ENCODE data around the gene SLC38A1. TPM values are rescaled to one million over a fixed set of nuclear protein-coding genes. Genes with fewer than 3 reads are reported as not detected.

The SLC38A1 gene
- total RNA-seq, 1 donor from 2014 or later: 314 TPM

DNA sequence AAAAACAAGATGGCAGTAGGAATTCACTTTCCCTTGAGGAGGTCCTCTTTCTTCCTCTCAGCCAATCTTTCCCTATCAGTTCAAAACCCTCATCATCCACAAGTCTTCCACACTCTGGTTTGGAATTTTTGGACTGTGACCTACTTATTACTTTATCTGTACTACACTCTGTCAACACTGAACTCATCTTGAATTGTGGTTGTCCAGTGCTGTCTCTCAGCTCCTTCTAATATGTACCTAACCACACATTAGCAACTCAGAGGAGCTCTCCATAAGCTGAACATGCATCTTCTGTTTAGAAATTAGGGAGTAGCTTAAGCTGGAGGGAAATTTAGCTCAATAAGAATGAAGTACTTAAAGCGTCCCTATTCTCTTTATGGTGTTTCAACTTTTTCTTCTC lies 34.8 kb downstream of the SLC38A1 start:
- Mint-ChIP-seq H3K9me3 (no peaks in the 10 kb centered on the region), H3K27ac (peak overlapping the region; percentile 57), H3K4me1 (peaks cover 79% of the 10 kb centered on the region), H3K36me3 (ENCODE audit: low read depth) (peaks cover 83% of the 10 kb centered on the region), H3K27me3 (no peaks in the 10 kb centered on the region), H3K4me3 (no peak overlapping the region)
- intact Hi-C loops (cut with micrococcal nuclease): loop anchor here (2.0 kb wide), 1 partner anchor 15 kb away; no protein-coding TSS in a partner anchor
- ChIA-PET POLR2A (interaction anchor here (1.0 to 1.2 kb wide), 2 partner anchors 16 to 18 kb away, joined by 3 to 4 read pairs; no protein-coding TSS in a partner anchor), CTCF (no interaction called here)
- TF ChIP-seq, protein P1, sequence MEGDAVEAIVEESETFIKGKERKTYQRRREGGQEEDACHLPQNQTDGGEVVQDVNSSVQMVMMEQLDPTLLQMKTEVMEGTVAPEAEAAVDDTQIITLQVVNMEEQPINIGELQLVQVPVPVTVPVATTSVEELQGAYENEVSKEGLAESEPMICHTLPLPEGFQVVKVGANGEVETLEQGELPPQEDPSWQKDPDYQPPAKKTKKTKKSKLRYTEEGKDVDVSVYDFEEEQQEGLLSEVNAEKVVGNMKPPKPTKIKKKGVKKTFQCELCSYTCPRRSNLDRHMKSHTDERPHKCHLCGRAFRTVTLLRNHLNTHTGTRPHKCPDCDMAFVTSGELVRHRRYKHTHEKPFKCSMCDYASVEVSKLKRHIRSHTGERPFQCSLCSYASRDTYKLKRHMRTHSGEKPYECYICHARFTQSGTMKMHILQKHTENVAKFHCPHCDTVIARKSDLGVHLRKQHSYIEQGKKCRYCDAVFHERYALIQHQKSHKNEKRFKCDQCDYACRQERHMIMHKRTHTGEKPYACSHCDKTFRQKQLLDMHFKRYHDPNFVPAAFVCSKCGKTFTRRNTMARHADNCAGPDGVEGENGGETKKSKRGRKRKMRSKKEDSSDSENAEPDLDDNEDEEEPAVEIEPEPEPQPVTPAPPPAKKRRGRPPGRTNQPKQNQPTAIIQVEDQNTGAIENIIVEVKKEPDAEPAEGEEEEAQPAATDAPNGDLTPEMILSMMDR (IDR thresholded peaks at IDR 0.05): no peak
- ATAC-seq (ENCODE audit: low read depth): no peak
- no peak for DNase-seq

DNA sequence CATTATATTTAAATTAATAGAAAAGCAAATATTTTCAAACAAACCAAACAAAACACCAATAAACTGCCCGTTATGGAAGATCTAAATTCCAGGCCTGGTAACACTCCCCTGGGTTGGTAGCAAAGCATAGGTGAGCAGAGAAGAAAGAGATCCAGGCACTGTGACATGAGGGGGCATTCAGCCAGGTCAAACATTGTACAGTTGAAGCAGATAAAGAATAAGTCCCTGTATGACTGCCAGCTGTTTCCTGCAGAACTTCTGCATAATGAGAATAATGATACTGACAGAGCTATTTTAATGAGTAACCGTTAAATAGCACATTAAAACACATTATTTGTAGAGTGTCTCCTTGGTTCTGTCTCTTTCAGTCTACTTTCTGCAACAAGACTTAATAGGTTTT lies 35.4 kb downstream of the SLC38A1 start:
- CTCF ChIA-PET: no interaction called here
- TF ChIP-seq, protein P1 (IDR thresholded peaks at IDR 0.05): no peak
- ATAC-seq (ENCODE audit: low read depth) (no peak), DNase-seq (no peak)
- intact Hi-C loops (cut with micrococcal nuclease): no loop called here
- POLR2A ChIA-PET: interaction anchor here (1.0 to 1.2 kb wide), 2 partner anchors 16 to 17 kb away, joined by 3 to 4 read pairs; no protein-coding TSS in a partner anchor
- H3K27me3 Mint-ChIP-seq: no peaks in the 10 kb centered on the region
- no peak overlapping the region for H3K4me3 Mint-ChIP-seq
- H3K4me1 Mint-ChIP-seq: peaks cover 81% of the 10 kb centered on the region
- H3K9me3 Mint-ChIP-seq: no peaks in the 10 kb centered on the region
- H3K36me3 Mint-ChIP-seq (ENCODE audit: low read depth): peaks cover 83% of the 10 kb centered on the region
- peak overlapping the region; percentile 57 for H3K27ac Mint-ChIP-seq

DNA sequence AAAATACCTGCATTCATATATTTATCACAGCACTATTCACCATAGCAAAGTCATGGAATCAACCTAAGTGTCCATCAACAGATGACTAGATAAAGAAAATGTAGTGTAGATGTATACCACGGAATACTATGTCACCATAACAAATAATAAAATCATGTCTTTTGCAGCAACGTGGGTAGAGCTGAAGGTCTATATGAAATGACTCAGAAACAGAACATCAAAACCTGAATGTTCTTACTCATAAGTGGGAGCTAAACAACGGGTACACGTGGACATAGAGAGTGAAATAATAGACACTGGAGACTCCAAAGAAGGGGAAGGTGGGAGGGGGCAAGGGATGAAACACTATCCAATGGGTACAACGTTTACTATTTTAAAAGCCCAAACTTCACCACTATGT lies 37.9 kb downstream of the SLC38A1 start:
- Mint-ChIP-seq H3K27ac (no peak overlapping the region), H3K27me3 (no peaks in the 10 kb centered on the region), H3K4me1 (peaks cover 78% of the 10 kb centered on the region), H3K36me3 (ENCODE audit: low read depth) (peaks cover 83% of the 10 kb centered on the region), H3K9me3 (no peaks in the 10 kb centered on the region), H3K4me3 (no peak overlapping the region)
- TF ChIP-seq, protein P1 (IDR thresholded peaks at IDR 0.05): no peak
- DNase-seq (no peak), ATAC-seq (ENCODE audit: low read depth) (no peak)
- ChIA-PET CTCF (no interaction called here), POLR2A (interaction anchor here (2.0 kb wide), 1 partner anchor 38 kb away, joined by 6 read pairs; the partner anchor contains the start of gene SLC38A1)
- intact Hi-C loops (cut with micrococcal nuclease): no loop called here

DNA sequence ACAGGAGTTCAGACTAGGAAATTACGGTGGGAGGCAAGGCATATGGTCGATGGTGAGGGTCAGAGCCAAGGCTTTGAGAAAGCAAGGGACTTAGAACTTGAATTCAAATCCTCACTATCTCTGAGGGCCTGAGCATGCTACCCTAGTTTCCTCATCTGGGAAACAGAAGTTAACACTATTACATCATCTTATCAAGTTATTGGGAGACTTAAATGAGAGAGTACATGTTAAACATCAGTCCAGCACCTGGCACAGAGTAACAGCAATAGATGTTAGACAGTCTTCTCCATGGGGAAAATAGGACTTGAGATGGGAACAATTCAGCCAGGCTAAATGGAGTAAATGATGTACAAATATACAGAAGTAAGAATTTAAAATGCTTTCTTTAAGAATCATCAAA lies 38.5 kb downstream of the SLC38A1 start:
- H3K4me1 Mint-ChIP-seq: peaks cover 78% of the 10 kb centered on the region
- ATAC-seq (ENCODE audit: low read depth) (no peak), DNase-seq (no peak)
- peaks cover 83% of the 10 kb centered on the region for H3K36me3 Mint-ChIP-seq (ENCODE audit: low read depth)
- peak overlapping the region; percentile 56 for H3K27ac Mint-ChIP-seq
- TF ChIP-seq, protein P1 (IDR thresholded peaks at IDR 0.05): no peak
- no peaks in the 10 kb centered on the region for H3K9me3 Mint-ChIP-seq
- no peaks in the 10 kb centered on the region for H3K27me3 Mint-ChIP-seq
- POLR2A ChIA-PET: interaction anchor here (0.6 kb wide), 1 partner anchor 23 kb away, joined by 3 read pairs; no protein-coding TSS in a partner anchor
- H3K4me3 Mint-ChIP-seq: no peak overlapping the region
- intact Hi-C loops (cut with micrococcal nuclease): no loop called here
- CTCF ChIA-PET: no interaction called here

DNA sequence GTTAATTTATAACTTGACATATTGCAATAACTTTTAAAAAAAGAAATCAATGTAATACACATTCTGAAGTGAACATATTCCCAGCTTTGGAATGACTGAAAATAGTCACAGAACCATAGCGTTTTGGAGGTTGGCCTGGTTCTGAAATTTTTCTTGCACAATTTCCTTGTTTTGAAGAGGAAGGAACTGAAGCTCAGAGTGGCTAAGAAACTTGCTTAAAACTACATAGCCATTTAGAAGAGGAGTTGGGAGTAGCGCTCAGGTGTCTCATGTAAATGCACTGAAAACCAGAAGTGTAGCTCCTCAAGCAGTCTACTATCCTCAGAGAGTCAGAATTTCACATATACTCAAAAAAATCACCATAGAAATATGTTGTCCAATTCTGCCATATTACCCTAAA lies 41.2 kb downstream of the SLC38A1 start:
- intact Hi-C loops (cut with micrococcal nuclease): loop anchor here (1.0 kb wide), 1 partner anchor 8 kb away; no protein-coding TSS in a partner anchor
- Mint-ChIP-seq H3K27me3 (no peaks in the 10 kb centered on the region), H3K4me3 (peak overlapping the region; percentile 2), H3K36me3 (ENCODE audit: low read depth) (peaks cover 90% of the 10 kb centered on the region), H3K9me3 (no peaks in the 10 kb centered on the region), H3K27ac (peak overlapping the region; percentile 66), H3K4me1 (peaks cover 82% of the 10 kb centered on the region)
- DNase-seq (no peak), ATAC-seq (ENCODE audit: low read depth) (peak; percentile 42)
- TF ChIP-seq, protein P1 (IDR thresholded peaks at IDR 0.05): no peak
- ChIA-PET CTCF (interaction anchor here (1.1 kb wide), 1 partner anchor 19 kb away, joined by 4 read pairs; no protein-coding TSS in a partner anchor), POLR2A (interaction anchor here (0.6 to 1.4 kb wide), 8 partner anchors 10 to 103 kb away, joined by 3 to 9 read pairs (median 4); partner anchors contain the start of gene SLC38A1)
